Keratinocyte (primary cell): Measurements from ENCODE around the gene DOK5. TPM values are rescaled to one million over a fixed set of nuclear protein-coding genes. Genes with fewer than 3 reads are reported as not detected.

Experiments used
- DNase-seq: peaks from one replicate; pipeline ENCODE4 v3.0.0-alpha.2; 2011; ENCODE audit warnings: low read depth, missing footprints, low spot score
- FAIRE-seq: peaks from 2 replicates; lab custom pipeline; 2011; peaks lifted over from hg19 to GRCh38; lab: Jason Lieb, UNC
- H2AFZ ChIP-seq: 2 replicates; pipeline ENCODE4 v1.6.0; 2012; ENCODE audit warnings: low read length, control low read depth, inconsistent platforms; ENCODE audit not compliant: control insufficient read depth
- H3K27ac ChIP-seq: 2 replicates; pipeline ENCODE4 v1.5.1; 2011; ENCODE audit warnings: low read length; ENCODE audit not compliant: control insufficient read depth, insufficient read depth
- H3K27me3 ChIP-seq: 3 replicates; pipeline ENCODE4 v1.6.0; 2011; ENCODE audit warnings: low read length; ENCODE audit not compliant: control insufficient read depth, insufficient read depth; ENCODE audit errors: extremely low read depth
- H3K36me3 ChIP-seq, 2 experiments: 2 replicates in 1 of 2; 3 replicates in 1 of 2; pipeline ENCODE4 v1.5.1; 2011; ENCODE audit warnings: low read length in 2 of 2, mild to moderate bottlenecking in 1 of 2; ENCODE audit not compliant: control insufficient read depth in 2 of 2, insufficient read depth in 2 of 2; ENCODE audit errors: extremely low read depth in 1 of 2
- H3K4me1 ChIP-seq: 3 replicates; pipeline ENCODE4 v1.5.1; 2011; ENCODE audit warnings: low read length; ENCODE audit not compliant: control insufficient read depth, insufficient read depth; ENCODE audit errors: extremely low read depth
- H3K4me2 ChIP-seq: 3 replicates; pipeline ENCODE4 v1.6.0; 2011; ENCODE audit warnings: low read depth, low read length; ENCODE audit not compliant: control insufficient read depth, insufficient read depth; ENCODE audit errors: extremely low read depth
- H3K4me3 ChIP-seq, 3 experiments: fragments of 200-600 bp in 1 of 3; sonication (generic) in 1 of 3; 2 replicates in 2 of 3; 3 replicates in 1 of 3; pipeline ENCODE4 v1.5.1; 2011 to 2016; ENCODE audit warnings: low read length in 3 of 3, mild to moderate bottlenecking in 3 of 3, control low read depth in 2 of 3, inconsistent platforms in 1 of 3, low read depth in 1 of 3, mixed read lengths in 1 of 3, mixed run types in 1 of 3, moderate library complexity in 1 of 3; ENCODE audit not compliant: control insufficient read depth in 2 of 3, insufficient read depth in 2 of 3; ENCODE audit errors: extremely low read depth in 1 of 3
- H3K79me2 ChIP-seq: 2 replicates; pipeline ENCODE4 v1.6.0; 2012; ENCODE audit warnings: low read length; ENCODE audit not compliant: control insufficient read depth, insufficient read depth
- H3K9ac ChIP-seq: 3 replicates; pipeline ENCODE4 v1.6.0; 2011; ENCODE audit warnings: low read length; ENCODE audit not compliant: control insufficient read depth, insufficient read depth; ENCODE audit errors: extremely low read depth
- H3K9me1 ChIP-seq: 3 replicates; pipeline ENCODE4 v1.6.0; 2011; ENCODE audit warnings: low read length; ENCODE audit not compliant: control insufficient read depth, insufficient read depth; ENCODE audit errors: extremely low read depth
- H3K9me3 ChIP-seq: 2 replicates; pipeline ENCODE4 v1.5.1; 2012; ENCODE audit warnings: low read depth, low read length; ENCODE audit not compliant: control insufficient read depth
- H4K20me1 ChIP-seq: 3 replicates; pipeline ENCODE4 v1.6.0; 2011; ENCODE audit warnings: low read length; ENCODE audit not compliant: control insufficient read depth, insufficient read depth; ENCODE audit errors: extremely low read depth
- EZH2 ChIP-seq: IDR thresholded peaks from one replicate; pipeline ENCODE4 v1.6.1; 2012; ENCODE audit warnings: inconsistent platforms, mild to moderate bottlenecking, low read length, moderate library complexity
- dilution Hi-C: fragments of 300-500 bp; cut with MboI; formaldehyde crosslinking; loops from one replicate; pipeline ENCODE4 v1.7.0; 2020; ENCODE audit warnings: low sequenced_read_pairs; ENCODE audit not compliant: extremely low pct_ligation_motif_present
- polyA plus RNA-seq, 5 experiments: library from polyadenylated mRNA; depleted of rRNA in 3 of 5; stranded (reverse) in 3 of 5; stranded (forward) in 1 of 5; unstranded in 1 of 5; fragments of >200 nt; gene quantifications; 1 replicate in 1 of 5; 2 replicates in 3 of 5; 3 replicates in 1 of 5; pipeline versions ENCODE4 v1.2.1 to v1.2.3, GENCODE V29; 2011 to 2012; ENCODE audit warnings: missing spikeins in 2 of 5, low read depth in 1 of 5, low replicate concordance in 1 of 5
- TF ChIP-seq, protein P1 (sequence below), 3 experiments: IDR thresholded peaks in 1 of 3; conservative IDR thresholded peaks in 1 of 3; optimal IDR thresholded peaks in 1 of 3; 2 replicates in 2 of 3; 3 replicates in 1 of 3; pipeline versions ENCODE3 to v1.5.1; 2011; ENCODE audit warnings: low read length in 3 of 3, mild to moderate bottlenecking in 3 of 3, moderate library complexity in 2 of 3, control low read depth in 1 of 3, inconsistent platforms in 1 of 3; ENCODE audit not compliant: insufficient read depth in 2 of 3; ENCODE audit errors: extremely low read depth in 1 of 3

DOK5 gene
- polyA plus RNA-seq, 1 donor (not counting 4 experiments of a cell fraction or from before 2014, with no cell fraction given), result not detected

DNA sequence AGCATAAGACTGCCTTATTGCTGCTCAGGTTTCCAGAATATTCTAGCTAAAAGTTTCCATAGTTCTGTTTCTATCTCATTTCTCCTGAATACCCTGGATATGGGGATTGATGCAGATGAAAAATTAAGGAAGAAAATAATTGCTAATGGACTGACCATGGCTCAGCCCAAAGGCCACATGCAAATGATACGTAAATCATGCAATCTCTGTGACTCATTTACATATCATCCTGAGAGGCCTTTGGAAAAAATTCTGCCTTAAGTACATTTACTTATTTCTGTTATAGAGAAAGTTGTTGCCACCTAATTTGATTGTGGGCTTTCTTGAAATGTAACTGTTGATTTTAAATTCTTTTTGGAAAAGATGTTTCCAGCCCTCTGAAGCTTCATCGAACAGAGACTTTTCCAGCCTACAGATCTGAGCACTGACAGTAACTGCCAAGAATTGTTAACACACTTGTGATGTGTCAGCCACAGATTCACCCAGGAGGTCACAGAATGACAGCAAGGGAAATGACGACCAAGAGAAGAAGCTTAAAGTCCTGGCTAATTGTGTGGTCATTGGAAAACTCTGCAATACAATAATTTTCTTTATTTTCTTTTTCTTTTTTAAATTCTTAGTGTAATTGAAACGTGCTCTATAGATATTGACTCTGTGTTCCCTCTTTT is 174.8 kb downstream of the DOK5 start:
- no peak overlapping the region for H3K9ac ChIP-seq
- H2AFZ ChIP-seq, result no peak overlapping the region
- dilution Hi-C loops, result no loop called here
- H3K4me2 ChIP-seq, result no peak overlapping the region
- DNase-seq (no peak), FAIRE-seq (no peak)
- TF ChIP-seq, protein P1, sequence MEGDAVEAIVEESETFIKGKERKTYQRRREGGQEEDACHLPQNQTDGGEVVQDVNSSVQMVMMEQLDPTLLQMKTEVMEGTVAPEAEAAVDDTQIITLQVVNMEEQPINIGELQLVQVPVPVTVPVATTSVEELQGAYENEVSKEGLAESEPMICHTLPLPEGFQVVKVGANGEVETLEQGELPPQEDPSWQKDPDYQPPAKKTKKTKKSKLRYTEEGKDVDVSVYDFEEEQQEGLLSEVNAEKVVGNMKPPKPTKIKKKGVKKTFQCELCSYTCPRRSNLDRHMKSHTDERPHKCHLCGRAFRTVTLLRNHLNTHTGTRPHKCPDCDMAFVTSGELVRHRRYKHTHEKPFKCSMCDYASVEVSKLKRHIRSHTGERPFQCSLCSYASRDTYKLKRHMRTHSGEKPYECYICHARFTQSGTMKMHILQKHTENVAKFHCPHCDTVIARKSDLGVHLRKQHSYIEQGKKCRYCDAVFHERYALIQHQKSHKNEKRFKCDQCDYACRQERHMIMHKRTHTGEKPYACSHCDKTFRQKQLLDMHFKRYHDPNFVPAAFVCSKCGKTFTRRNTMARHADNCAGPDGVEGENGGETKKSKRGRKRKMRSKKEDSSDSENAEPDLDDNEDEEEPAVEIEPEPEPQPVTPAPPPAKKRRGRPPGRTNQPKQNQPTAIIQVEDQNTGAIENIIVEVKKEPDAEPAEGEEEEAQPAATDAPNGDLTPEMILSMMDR (optimal IDR thresholded peaks at IDR 0.05 in 1 of 3, IDR thresholded peaks at IDR 0.05 in 1 of 3, conservative IDR thresholded peaks at IDR 0.05 in 1 of 3; ENCODE audit: extremely low read depth in 1 of 3, insufficient read depth in 2 of 3, low read length in 3 of 3), result no peak
- no peak for TF ChIP-seq EZH2
- H3K9me3 ChIP-seq, result no peaks in the 10 kb centered on the region
- no peak overlapping the region for H3K4me3 ChIP-seq
- no peaks in the 10 kb centered on the region for H4K20me1 ChIP-seq
- no peaks in the 10 kb centered on the region for H3K4me1 ChIP-seq
- H3K9me1 ChIP-seq, result no peaks in the 10 kb centered on the region
- H3K36me3 ChIP-seq, result no peaks in the 10 kb centered on the region
- H3K79me2 ChIP-seq, result no peaks in the 10 kb centered on the region
- no peak overlapping the region for H3K27ac ChIP-seq
- H3K27me3 ChIP-seq, result no peaks in the 10 kb centered on the region

DNA sequence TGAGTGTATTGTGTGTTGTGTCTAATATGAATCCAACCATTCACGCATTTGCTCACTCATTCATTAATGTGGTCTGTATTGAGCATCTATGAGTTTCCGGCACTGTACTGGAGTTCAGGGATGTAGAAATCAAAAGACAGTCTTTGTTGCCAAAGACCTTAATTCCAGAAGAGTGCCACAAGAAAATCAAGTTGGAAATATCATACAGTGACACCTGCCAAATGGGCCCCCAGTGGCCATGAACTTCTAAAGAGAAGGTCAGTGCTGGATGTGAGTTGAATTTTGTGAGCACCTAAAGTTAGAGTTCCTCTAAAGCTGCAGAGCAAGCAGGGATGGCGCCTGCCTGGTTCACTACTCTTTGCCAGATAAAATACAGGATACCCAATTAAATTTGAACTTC is 175.9 kb downstream of the DOK5 start:
- dilution Hi-C loops, result no loop called here
- TF ChIP-seq, protein P1 (optimal IDR thresholded peaks at IDR 0.05 in 1 of 3, IDR thresholded peaks at IDR 0.05 in 1 of 3, conservative IDR thresholded peaks at IDR 0.05 in 1 of 3; ENCODE audit: extremely low read depth in 1 of 3, insufficient read depth in 2 of 3, low read length in 3 of 3), result no peak
- no peak for TF ChIP-seq EZH2
- no peak overlapping the region for H3K4me3 ChIP-seq
- FAIRE-seq, result no peak
- H3K9me1 ChIP-seq, result no peaks in the 10 kb centered on the region
- H3K9me3 ChIP-seq, result no peaks in the 10 kb centered on the region
- no peak for DNase-seq
- H3K27ac ChIP-seq, result no peak overlapping the region
- H3K4me2 ChIP-seq, result no peak overlapping the region
- no peaks in the 10 kb centered on the region for H3K4me1 ChIP-seq
- no peaks in the 10 kb centered on the region for H4K20me1 ChIP-seq
- no peak overlapping the region for H3K9ac ChIP-seq
- no peaks in the 10 kb centered on the region for H3K79me2 ChIP-seq
- no peaks in the 10 kb centered on the region for H3K27me3 ChIP-seq
- no peaks in the 10 kb centered on the region for H3K36me3 ChIP-seq
- H2AFZ ChIP-seq, result no peak overlapping the region
